Mucosa of descending colon (tissue), 3 donors: ENCODE results near the gene CSNK1A1. TPM values are rescaled to one million over a fixed set of nuclear protein-coding genes. Genes with fewer than 3 reads are reported as not detected.
"Not testable (repeated sequence)": the region's sequence is repeated elsewhere in the genome, so short reads cannot be mapped to it uniquely, and the experiment has no call there.

Experiments
- ATAC-seq: fragments of 200-7000 bp; cut with Tn5 transposase; one replicate; pipeline ENCODE4 v1.9.1; 2020; ENCODE audit warnings: mild to moderate bottlenecking, moderate library complexity
- DNase-seq, 3 donors: peaks; one replicate each; pipeline ENCODE4 v3.0.0-alpha.2; 2020
- H3K36me3 ChIP-seq: fragments of 200-600 bp; one replicate; pipeline ENCODE4 v1.8.0; 2021; ENCODE audit warnings: low read depth, mild to moderate bottlenecking
- H3K4me1 ChIP-seq: fragments of 200-600 bp; one replicate; pipeline ENCODE4 v1.8.0; 2021; ENCODE audit warnings: low read depth, mild to moderate bottlenecking
- H3K4me3 ChIP-seq: fragments of 200-600 bp; one replicate; pipeline ENCODE4 v1.8.0; 2021; ENCODE audit warnings: mild to moderate bottlenecking
- H3K9me3 ChIP-seq: fragments of 200-600 bp; one replicate; pipeline ENCODE4 v1.8.0; 2021; ENCODE audit warnings: mild to moderate bottlenecking
- CTCF ChIP-seq: fragments of 200-600 bp; IDR thresholded peaks from one replicate; pipeline ENCODE4 v1.8.0; 2022; ENCODE audit warnings: antibody characterized with exemption, mild to moderate bottlenecking
- intact Hi-C, 2 donors: fragments of 100-400 bp; cut with DNase I in 1 of 2; cut with micrococcal nuclease in 1 of 2; formaldehyde crosslinking; loops; one replicate each; pipeline versions ENCODE4 v1.11.0 to v1.11.1; 2022; cut with DNase I, micrococcal nuclease
- total RNA-seq, 3 donors: library from RNA; stranded (reverse); fragmentation: NEBNext Ultra II Directional in 2 of 3; extraction: Animal tissue kit (Norgen Biotek cat#: 25700) in 2 of 3; gene quantifications; one replicate each; pipeline versions ENCODE4 v1.2.1 to v1.2.4, GENCODE V29; 2021 to 2023
- donor health status: DM: no; HTN: no; CAD: no; lungs with moderate emphysema.
- donor health status: DM: no; HTN: no; CAD: no.
- donor health status: DM: no; HTN: yes; CAD: no.

The CSNK1A1 gene
- total RNA-seq, 3 donors from 2014 or later: 200 to 233 (median 224) TPM

DNA sequence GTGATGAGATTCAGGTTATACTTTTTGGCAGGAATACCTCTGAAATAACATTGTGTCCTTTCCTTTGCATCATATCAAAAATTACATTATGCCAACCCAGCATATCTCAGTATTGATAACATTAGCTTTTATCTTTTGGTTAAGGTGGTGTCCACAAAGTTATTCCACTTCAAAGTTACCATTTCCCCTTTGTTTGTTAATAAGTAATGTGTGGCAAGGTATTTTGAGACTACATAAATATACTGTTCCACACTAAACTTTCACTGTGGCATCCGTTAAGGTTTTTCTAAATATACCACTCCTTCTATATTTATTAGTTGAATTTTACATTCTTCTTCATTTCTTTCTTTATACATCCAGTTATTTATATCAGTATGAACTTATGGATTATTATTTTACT, 16.0 kb upstream of the CSNK1A1 start:
- H3K36me3 ChIP-seq: no peaks in the 10 kb centered on the region
- H3K9me3 ChIP-seq: no peaks in the 10 kb centered on the region
- no peak overlapping the region for H3K4me3 ChIP-seq
- TF ChIP-seq CTCF: no peak
- ATAC-seq (no peak), DNase-seq (no peak)
- peaks cover 25% of the 10 kb centered on the region for H3K4me1 ChIP-seq
- intact Hi-C loops: loop anchor here in 1 of 2 donors (10.0 kb wide), 1 partner anchor 202 kb away; no protein-coding TSS in a partner anchor

GRCh38 chr5:149564542-149565140, 13.4 kb upstream of the CSNK1A1 start:
- ATAC-seq: peak; percentile 97
- H3K9me3 ChIP-seq, H3K36me3 ChIP-seq, H3K4me1 ChIP-seq, DNase-seq, H3K4me3 ChIP-seq: not testable (repeated sequence)
- intact Hi-C loops: loop anchor here (5.0 to 10.0 kb wide), 3 partner anchors 112 to 200 kb away; no protein-coding TSS in a partner anchor
- TF ChIP-seq CTCF: peak; percentile 22

- no peak for DNase-seq
- intact Hi-C loops: loop anchor here (5.0 to 10.0 kb wide), 3 partner anchors 111 to 199 kb away; no protein-coding TSS in a partner anchor
- ATAC-seq: no peak
- no peak for TF ChIP-seq CTCF
- Histone ChIP-seq H3K4me1 (peaks cover 4% of the 10 kb centered on the region), H3K4me3 (no peak overlapping the region), H3K9me3 (no peaks in the 10 kb centered on the region), H3K36me3 (no peaks in the 10 kb centered on the region)
Measured at GRCh38 chr5:149563466-149563865, 12.2 kb upstream of the CSNK1A1 start.

DNA sequence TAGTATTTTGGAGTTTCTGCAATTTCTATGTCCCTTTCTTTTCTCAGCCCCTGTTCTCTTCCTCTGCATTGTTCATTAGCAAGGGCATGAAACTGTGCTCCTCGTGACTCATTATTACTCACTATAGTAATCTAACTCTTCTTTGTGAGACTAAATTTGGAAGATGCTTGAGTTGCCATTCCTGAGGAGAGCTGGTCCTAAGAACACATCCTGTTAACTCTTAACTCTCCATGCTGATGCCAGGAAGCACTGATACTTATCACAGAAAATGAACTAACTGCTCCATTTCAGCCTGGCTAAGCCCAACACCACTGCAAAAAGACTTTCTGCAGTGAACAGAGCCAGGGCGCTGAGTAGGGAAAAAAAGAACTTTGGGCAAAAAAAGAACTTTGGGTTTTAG, 10.6 kb upstream of the CSNK1A1 start:
- DNase-seq (no peak), ATAC-seq (peak; percentile 63)
- Histone ChIP-seq H3K9me3 (no peaks in the 10 kb centered on the region), H3K4me1 (peaks cover 4% of the 10 kb centered on the region), H3K36me3 (no peaks in the 10 kb centered on the region), H3K4me3 (no peak overlapping the region)
- no peak for TF ChIP-seq CTCF
- intact Hi-C loops: loop anchor here (5.0 to 10.0 kb wide), 3 partner anchors 110 to 197 kb away; no protein-coding TSS in a partner anchor

GRCh38 chr5:149559706-149560105, 8.5 kb upstream of the CSNK1A1 start:
- no peaks in the 10 kb centered on the region for H3K36me3 ChIP-seq
- H3K9me3 ChIP-seq: no peaks in the 10 kb centered on the region
- no peak overlapping the region for H3K4me3 ChIP-seq
- no peak for DNase-seq
- intact Hi-C loops: loop anchor here (5.0 to 10.0 kb wide), 3 partner anchors 107 to 195 kb away; no protein-coding TSS in a partner anchor
- TF ChIP-seq CTCF: no peak
- H3K4me1 ChIP-seq: peaks cover 4% of the 10 kb centered on the region
- no peak for ATAC-seq
